Hepatocyte (in vitro differentiated cells): ENCODE data around the gene MTMR8. TPM values are rescaled to one million over a fixed set of nuclear protein-coding genes. Genes with fewer than 3 reads are reported as not detected.

Experiments used
- DNase-seq: peaks from one replicate; pipeline ENCODE4 v3.0.0-alpha.2; 2016; ENCODE audit warnings: low spot score
- H2AFZ ChIP-seq: fragments of 200-600 bp; sonication (generic); 2 replicates; pipeline ENCODE4 v1.6.0; 2016; ENCODE audit warnings: antibody characterized with exemption, mild to moderate bottlenecking
- H3K27ac ChIP-seq: fragments of 200-600 bp; sonication (generic); 2 replicates; pipeline ENCODE4 v1.5.1; 2016; ENCODE audit warnings: mild to moderate bottlenecking
- H3K27me3 ChIP-seq: fragments of 200-600 bp; sonication (generic); 2 replicates; pipeline ENCODE4 v1.6.1; 2016
- H3K36me3 ChIP-seq: fragments of 200-600 bp; sonication (generic); replicated peaks from 2 replicates; pipeline ENCODE4 v1.5.1; 2016; ENCODE audit warnings: low read depth; ENCODE audit not compliant: insufficient read depth
- H3K4me1 ChIP-seq: fragments of 200-600 bp; sonication (generic); 2 replicates; pipeline ENCODE4 v1.5.1; 2016; ENCODE audit warnings: mild to moderate bottlenecking, moderate library complexity; ENCODE audit not compliant: insufficient read depth
- H3K4me2 ChIP-seq: fragments of 200-600 bp; sonication (generic); 2 replicates; pipeline ENCODE4 v1.6.0; 2016
- H3K4me3 ChIP-seq: fragments of 200-600 bp; sonication (generic); 2 replicates; pipeline ENCODE4 v1.5.1; 2016; ENCODE audit warnings: mild to moderate bottlenecking
- H3K79me2 ChIP-seq: fragments of 200-600 bp; sonication (generic); 2 replicates; pipeline ENCODE4 v1.6.0; 2017; ENCODE audit warnings: mild to moderate bottlenecking
- H3K9me2 ChIP-seq: fragments of 200-600 bp; sonication (generic); replicated peaks from 2 replicates; pipeline ENCODE4 v1.6.0; 2017; ENCODE audit warnings: mild to moderate bottlenecking; ENCODE audit not compliant: insufficient read depth
- H3K9me3 ChIP-seq: fragments of 200-600 bp; sonication (generic); 2 replicates; pipeline ENCODE4 v1.5.1; 2016; ENCODE audit warnings: low read depth, mild to moderate bottlenecking
- H4K20me1 ChIP-seq: fragments of 200-600 bp; sonication (generic); 2 replicates; pipeline ENCODE4 v1.6.0; 2016; ENCODE audit warnings: mild to moderate bottlenecking; ENCODE audit not compliant: insufficient read depth, poor library complexity, severe bottlenecking
- CTCF ChIP-seq: fragments of 200-600 bp; sonication (generic); IDR thresholded peaks from 2 replicates; pipeline ENCODE4 v1.5.1; 2016; ENCODE audit warnings: antibody characterized with exemption, mild to moderate bottlenecking; ENCODE audit not compliant: poor library complexity
- EZH2 ChIP-seq: fragments of 200-600 bp; sonication (generic); IDR thresholded peaks from 2 replicates; pipeline ENCODE4 v1.6.1; 2016; ENCODE audit warnings: antibody characterized with exemption, mild to moderate bottlenecking, borderline replicate concordance
- EZH2phosphoT487 ChIP-seq: fragments of 200-600 bp; sonication (generic); IDR thresholded peaks from one replicate; pipeline ENCODE4 v1.6.1; 2018; ENCODE audit warnings: antibody characterized with exemption, mild to moderate bottlenecking, low read depth, moderate library complexity; ENCODE audit not compliant: unreplicated experiment, severe bottlenecking
- WGBS: methylation state at CpG from one replicate; pipeline ENCODE4 v1.1.6; 2016; ENCODE audit warnings: low lambda C conversion rate; ENCODE audit errors: missing lambda C conversion rate; 5-methylcytosine and 5-hydroxymethylcytosine counted together
- polyA plus RNA-seq: library from polyadenylated mRNA; unstranded; fragments of >200 nt; fragmentation: Nextera tagmentation; extraction: Ambion mirVana; gene quantifications from 2 replicates; pipeline ENCODE4 v1.2.1, GENCODE V29; 2016
- total RNA-seq: library from RNA; depleted of rRNA; stranded (reverse); fragments of >200 nt; gene quantifications from 2 replicates; pipeline ENCODE4 v1.2.3, GENCODE V29; 2014

MTMR8 gene
- total and polyA plus RNA-seq, 2 experiments from 2014 or later, result 1.8 to 1.9 TPM

- 57% methylated on average over 2 of the region's 2 CpGs for WGBS
- no peak for DNase-seq
- no peak overlapping the region for H3K27ac ChIP-seq
- H3K4me2 ChIP-seq, result no peak overlapping the region
- H3K36me3 ChIP-seq, result no peaks in the 10 kb centered on the region
- no peak for TF ChIP-seq CTCF
- no peak for TF ChIP-seq EZH2phosphoT487
- TF ChIP-seq EZH2, result no peak
- no peak overlapping the region for H2AFZ ChIP-seq
- no peak overlapping the region for H3K4me3 ChIP-seq
- no peaks in the 10 kb centered on the region for H3K79me2 ChIP-seq
- H3K4me1 ChIP-seq, result no peaks in the 10 kb centered on the region
- H3K27me3 ChIP-seq, result no peaks in the 10 kb centered on the region
- no peaks in the 10 kb centered on the region for H4K20me1 ChIP-seq
- H3K9me2 ChIP-seq, result no peaks in the 10 kb centered on the region
- H3K9me3 ChIP-seq, result no peaks in the 10 kb centered on the region
Observed at GRCh38 chrX:64291123-64291522, 104.1 kb downstream of the MTMR8 start.

- DNase-seq, result no peak
- Histone ChIP-seq H3K4me2 (no peak overlapping the region), H2AFZ (no peak overlapping the region), H3K4me3 (no peak overlapping the region), H3K79me2 (no peaks in the 10 kb centered on the region), H3K27me3 (no peaks in the 10 kb centered on the region), H3K4me1 (no peaks in the 10 kb centered on the region), H3K27ac (no peak overlapping the region), H3K36me3 (no peaks in the 10 kb centered on the region), H3K9me3 (no peaks in the 10 kb centered on the region), H3K9me2 (no peaks in the 10 kb centered on the region), H4K20me1 (no peaks in the 10 kb centered on the region)
- no peak for TF ChIP-seq CTCF
Observed at GRCh38 chrX:64265265-64265664, 130.0 kb downstream of the MTMR8 start.

- Histone ChIP-seq H3K4me2 (no peak within 1 kb of the TSS), H3K4me1 (no peaks in the 10 kb centered on the region), H3K9me2 (no peaks in the 10 kb centered on the region), H3K27ac (no peak within 1 kb of the TSS), H3K27me3 (no peaks in the 10 kb centered on the region), H2AFZ (no peak within 1 kb of the TSS), H3K4me3 (no peak within 1 kb of the TSS), H3K9me3 (no peaks in the 10 kb centered on the region), H3K36me3 (no peaks in the 10 kb centered on the region), H4K20me1 (no peaks in the 10 kb centered on the region), H3K79me2 (no peaks in the 10 kb centered on the region)
- WGBS, result 68% methylated on average over 17 of the region's 17 CpGs
- TF ChIP-seq EZH2phosphoT487 (no peak), EZH2 (no peak), CTCF (no peak)
- DNase-seq, result no peak
Observed at GRCh38 chrX:64230123-64230970, 164.9 kb downstream of the MTMR8 start, which contains the start of gene ASB12. Gene ASB12 (minus strand): TSS chrX:64230607. CDS start chrX:64225650, 4,957 bp downstream.

- Histone ChIP-seq H3K79me2 (no peaks in the 10 kb centered on the region), H3K9me3 (no peaks in the 10 kb centered on the region), H4K20me1 (no peaks in the 10 kb centered on the region), H3K4me2 (no peak overlapping the region), H3K27me3 (no peaks in the 10 kb centered on the region), H3K4me3 (no peak overlapping the region), H3K27ac (no peak overlapping the region), H2AFZ (no peak overlapping the region), H3K9me2 (no peaks in the 10 kb centered on the region), H3K4me1 (no peaks in the 10 kb centered on the region), H3K36me3 (no peaks in the 10 kb centered on the region)
- WGBS, result 33% methylated on average over 3 of the region's 3 CpGs
- TF ChIP-seq CTCF, result peak; percentile 4
- TF ChIP-seq EZH2, result no peak
- no peak for TF ChIP-seq EZH2phosphoT487
- DNase-seq, result no peak
Observed at GRCh38 chrX:64229154-64229553, 166.1 kb downstream of the MTMR8 start.
